ENCODE results near the gene POU4F3.

Gene POU4F3

DNA sequence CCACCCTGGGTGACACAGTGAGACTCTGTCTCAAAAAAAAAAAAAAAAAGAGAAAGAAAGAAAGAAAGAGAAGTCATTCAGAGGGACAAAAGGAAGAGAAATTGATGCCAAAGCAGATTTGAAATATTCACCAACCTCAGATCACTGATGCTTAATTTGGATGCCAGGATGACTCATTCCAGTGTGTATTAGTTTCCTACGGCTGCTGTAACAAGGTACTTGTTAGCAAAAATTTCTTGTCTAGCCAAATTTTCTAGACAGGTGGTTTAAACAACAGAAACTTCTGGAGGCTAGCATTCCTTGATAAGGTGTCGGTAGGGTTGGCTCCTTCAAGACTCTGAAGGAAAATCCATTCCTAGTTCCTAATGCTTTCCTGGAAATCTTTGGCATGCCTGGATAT is 42.1 kb downstream of the POU4F3 start:
- TF ChIP-seq, protein P1, sequence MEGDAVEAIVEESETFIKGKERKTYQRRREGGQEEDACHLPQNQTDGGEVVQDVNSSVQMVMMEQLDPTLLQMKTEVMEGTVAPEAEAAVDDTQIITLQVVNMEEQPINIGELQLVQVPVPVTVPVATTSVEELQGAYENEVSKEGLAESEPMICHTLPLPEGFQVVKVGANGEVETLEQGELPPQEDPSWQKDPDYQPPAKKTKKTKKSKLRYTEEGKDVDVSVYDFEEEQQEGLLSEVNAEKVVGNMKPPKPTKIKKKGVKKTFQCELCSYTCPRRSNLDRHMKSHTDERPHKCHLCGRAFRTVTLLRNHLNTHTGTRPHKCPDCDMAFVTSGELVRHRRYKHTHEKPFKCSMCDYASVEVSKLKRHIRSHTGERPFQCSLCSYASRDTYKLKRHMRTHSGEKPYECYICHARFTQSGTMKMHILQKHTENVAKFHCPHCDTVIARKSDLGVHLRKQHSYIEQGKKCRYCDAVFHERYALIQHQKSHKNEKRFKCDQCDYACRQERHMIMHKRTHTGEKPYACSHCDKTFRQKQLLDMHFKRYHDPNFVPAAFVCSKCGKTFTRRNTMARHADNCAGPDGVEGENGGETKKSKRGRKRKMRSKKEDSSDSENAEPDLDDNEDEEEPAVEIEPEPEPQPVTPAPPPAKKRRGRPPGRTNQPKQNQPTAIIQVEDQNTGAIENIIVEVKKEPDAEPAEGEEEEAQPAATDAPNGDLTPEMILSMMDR (IDR thresholded peaks at IDR 0.05) = no peak
- no peak overlapping the region for H3K27ac ChIP-seq
- H3K4me1 ChIP-seq (ENCODE audit: control insufficient read depth in 1 of 2, insufficient read depth in 1 of 2, low read depth in 1 of 2, low read length in 1 of 2) = no peaks in the 10 kb centered on the region
- H3K36me3 ChIP-seq = no peaks in the 10 kb centered on the region
- H3K4me3 ChIP-seq (ENCODE audit: low read depth in 1 of 2, low read length in 1 of 2) = no peak overlapping the region
- H3K9me3 ChIP-seq = no peaks in the 10 kb centered on the region
- peaks cover 37% of the 10 kb centered on the region for H3K27me3 ChIP-seq

DNA sequence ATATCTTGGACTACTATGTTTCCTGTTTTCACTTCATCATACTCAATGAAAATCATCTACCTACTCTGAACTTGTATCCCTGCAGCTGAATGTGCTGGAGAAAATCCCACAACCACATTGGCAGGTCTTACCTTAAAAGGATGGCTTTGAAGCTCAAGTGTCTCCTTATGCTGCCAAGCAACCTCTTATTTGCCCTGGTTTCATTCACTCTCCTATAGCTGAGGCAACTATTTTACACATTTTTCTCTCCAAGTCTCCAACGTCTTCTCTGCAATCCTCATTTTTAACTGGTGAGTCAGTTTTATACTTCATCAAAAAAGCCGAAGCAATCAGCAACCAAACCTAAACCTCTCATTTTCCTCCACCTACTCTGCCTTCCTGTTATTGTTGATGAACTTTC is 49.7 kb downstream of the POU4F3 start:
- Histone ChIP-seq H3K27me3 (peaks cover 20% of the 10 kb centered on the region), H3K27ac (no peak overlapping the region), H3K4me1 (ENCODE audit: control insufficient read depth in 1 of 2, insufficient read depth in 1 of 2, low read depth in 1 of 2, low read length in 1 of 2) (no peaks in the 10 kb centered on the region), H3K36me3 (no peaks in the 10 kb centered on the region), H3K4me3 (ENCODE audit: low read depth in 1 of 2, low read length in 1 of 2) (no peak overlapping the region), H3K9me3 (no peaks in the 10 kb centered on the region)
- TF ChIP-seq, protein P1 (IDR thresholded peaks at IDR 0.05) = no peak

DNA sequence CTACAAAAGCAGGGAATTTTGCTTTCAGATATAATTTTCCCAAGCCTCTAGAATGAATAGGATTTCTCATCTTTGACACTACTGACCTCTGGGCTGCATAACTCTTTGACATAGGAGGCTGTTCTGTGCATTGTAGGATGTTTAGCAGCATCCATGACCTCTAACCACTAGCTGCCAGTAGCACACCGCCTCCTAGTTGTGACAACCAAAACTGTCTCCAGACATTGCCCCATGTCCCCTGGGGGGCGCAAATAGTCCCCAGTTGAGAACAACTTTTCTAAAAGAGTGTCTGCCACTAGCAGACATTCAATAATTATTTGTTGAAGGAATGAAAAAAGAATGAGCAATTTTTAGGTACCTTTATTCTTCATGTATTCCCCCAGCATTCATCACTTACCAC is 51.8 kb downstream of the POU4F3 start:
- no peaks in the 10 kb centered on the region for H3K4me1 ChIP-seq (ENCODE audit: control insufficient read depth in 1 of 2, insufficient read depth in 1 of 2, low read depth in 1 of 2, low read length in 1 of 2)
- H3K9me3 ChIP-seq = no peaks in the 10 kb centered on the region
- H3K27me3 ChIP-seq = peaks cover 24% of the 10 kb centered on the region
- TF ChIP-seq, protein P1 (IDR thresholded peaks at IDR 0.05) = no peak
- H3K4me3 ChIP-seq (ENCODE audit: low read depth in 1 of 2, low read length in 1 of 2) = no peak overlapping the region
- no peak overlapping the region for H3K27ac ChIP-seq
- no peaks in the 10 kb centered on the region for H3K36me3 ChIP-seq

Measured in neutrophil (primary cell).